Fibroblast of villous mesenchyme (primary cell): ENCODE data around the gene DIPK1C. TPM values are rescaled to one million over a fixed set of nuclear protein-coding genes. Genes with fewer than 3 reads are reported as not detected.
"Not testable (repeated sequence)": the region's sequence is repeated elsewhere in the genome, so short reads cannot be mapped to it uniquely, and the experiment has no call there.

Experiments
- DNase-seq: peaks from one replicate; pipeline ENCODE4 v3.0.0-alpha.2; 2010; ENCODE audit warnings: low read depth
- H3K4me3 ChIP-seq: 2 replicates; pipeline ENCODE4 v1.5.1; 2011; ENCODE audit warnings: low read depth, mild to moderate bottlenecking, low read length
- total RNA-seq: library from RNA; depleted of rRNA; stranded (reverse); fragments of >200 nt; gene quantifications from 2 replicates; pipeline ENCODE4 v1.2.3, GENCODE V29; 2012
- TF ChIP-seq, protein P1 (sequence below): IDR thresholded peaks from 2 replicates; pipeline ENCODE4 v1.5.1; 2012; ENCODE audit warnings: low read depth, mild to moderate bottlenecking, low read length; ENCODE audit not compliant: insufficient read depth

DIPK1C gene
- not detected in 2 replicates for total RNA-seq

DNA sequence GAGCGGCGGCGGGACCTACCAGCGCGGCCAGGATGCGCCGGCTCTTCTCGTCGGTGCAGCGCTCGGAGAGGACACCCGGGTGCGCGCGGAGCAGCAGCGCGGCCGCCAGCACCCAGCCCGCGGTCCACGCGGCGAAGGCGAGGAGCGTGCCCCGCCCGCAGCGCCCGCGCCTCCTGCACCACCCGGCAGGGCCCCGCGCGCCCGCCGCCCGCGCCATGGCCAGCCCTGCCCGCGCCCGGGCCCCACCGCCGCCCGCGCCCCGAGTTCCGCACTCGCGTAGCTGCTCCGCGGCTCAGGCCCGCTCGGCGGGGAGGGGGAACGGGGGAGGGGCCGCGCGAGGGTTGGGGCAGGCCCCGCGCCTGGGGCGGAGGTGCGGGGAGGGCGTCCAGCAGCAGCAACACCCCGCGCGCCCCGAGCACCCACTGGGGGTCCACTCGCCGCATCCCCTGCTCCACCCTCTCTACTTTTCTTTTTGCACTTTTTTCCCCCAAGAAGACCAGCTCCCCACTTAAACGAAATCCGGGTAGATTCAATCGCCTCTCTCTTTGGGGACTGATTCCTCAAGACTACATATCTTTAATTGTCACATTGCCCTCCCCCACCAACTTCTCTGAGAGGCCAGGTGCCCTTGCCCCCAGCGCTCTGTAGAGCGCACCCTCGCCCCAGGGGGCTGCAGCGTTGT lies at the start of gene DIPK1C:
TSS of gene DIPK1C (minus strand) at position 266 of the 682 bp plus-strand sequence. CDS start at position 217, 49 bp downstream.
- TF ChIP-seq, protein P1, sequence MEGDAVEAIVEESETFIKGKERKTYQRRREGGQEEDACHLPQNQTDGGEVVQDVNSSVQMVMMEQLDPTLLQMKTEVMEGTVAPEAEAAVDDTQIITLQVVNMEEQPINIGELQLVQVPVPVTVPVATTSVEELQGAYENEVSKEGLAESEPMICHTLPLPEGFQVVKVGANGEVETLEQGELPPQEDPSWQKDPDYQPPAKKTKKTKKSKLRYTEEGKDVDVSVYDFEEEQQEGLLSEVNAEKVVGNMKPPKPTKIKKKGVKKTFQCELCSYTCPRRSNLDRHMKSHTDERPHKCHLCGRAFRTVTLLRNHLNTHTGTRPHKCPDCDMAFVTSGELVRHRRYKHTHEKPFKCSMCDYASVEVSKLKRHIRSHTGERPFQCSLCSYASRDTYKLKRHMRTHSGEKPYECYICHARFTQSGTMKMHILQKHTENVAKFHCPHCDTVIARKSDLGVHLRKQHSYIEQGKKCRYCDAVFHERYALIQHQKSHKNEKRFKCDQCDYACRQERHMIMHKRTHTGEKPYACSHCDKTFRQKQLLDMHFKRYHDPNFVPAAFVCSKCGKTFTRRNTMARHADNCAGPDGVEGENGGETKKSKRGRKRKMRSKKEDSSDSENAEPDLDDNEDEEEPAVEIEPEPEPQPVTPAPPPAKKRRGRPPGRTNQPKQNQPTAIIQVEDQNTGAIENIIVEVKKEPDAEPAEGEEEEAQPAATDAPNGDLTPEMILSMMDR = no peak
- H3K4me3 ChIP-seq = no peak within 1 kb of the TSS
- no peak for DNase-seq

DNA sequence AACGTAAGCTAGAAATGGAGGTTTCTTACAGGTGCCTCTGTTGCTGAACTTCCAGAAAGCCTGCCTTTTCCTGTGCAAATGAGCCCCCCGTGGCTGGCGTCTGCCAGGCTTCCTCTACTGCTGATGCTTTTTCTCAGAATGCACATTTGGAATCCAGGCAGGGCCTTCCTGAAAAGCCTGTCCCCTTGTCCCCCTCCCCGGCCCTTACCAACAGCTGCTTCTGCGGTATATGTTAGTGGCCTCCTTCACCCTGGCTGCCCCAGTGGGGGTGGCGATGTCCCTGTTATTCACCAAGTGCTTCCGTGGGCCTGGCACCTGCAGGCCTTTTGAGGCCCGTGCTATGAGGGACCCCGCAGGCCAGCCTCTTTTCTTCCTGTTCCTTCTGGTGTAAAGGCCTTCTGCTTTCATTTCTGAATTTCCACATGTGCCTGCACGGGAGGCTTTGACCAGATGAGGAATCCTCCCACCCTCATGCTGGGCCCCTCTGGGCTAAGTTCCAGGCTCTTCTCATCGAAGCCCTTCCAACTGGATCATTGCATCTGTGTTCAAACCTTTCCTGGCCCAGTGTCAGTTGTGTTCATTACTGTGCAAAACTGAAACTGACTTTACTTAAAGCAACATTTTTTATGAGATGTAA lies 49.5 kb upstream of the DIPK1C start:
- peak; percentile 67 for DNase-seq
- TF ChIP-seq, protein P1 = no peak
- H3K4me3 ChIP-seq = no peak overlapping the region

DNA sequence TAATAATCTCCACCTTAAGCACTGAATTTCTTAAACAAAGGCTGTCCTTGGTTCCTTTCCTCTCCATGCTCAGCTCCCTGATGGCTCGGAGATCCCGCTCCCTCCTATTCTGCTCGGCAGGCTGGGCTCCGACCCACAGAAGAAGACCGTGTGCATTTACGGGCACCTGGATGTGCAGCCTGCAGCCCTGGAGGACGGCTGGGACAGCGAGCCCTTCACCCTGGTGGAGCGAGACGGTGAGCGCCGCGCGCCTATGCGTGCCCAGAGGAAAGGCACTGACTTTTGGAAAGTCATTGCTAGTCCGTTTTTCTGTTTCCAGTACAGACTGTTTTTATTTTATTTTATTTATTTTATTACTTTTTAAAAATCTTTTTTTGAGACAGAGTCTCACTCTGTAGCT lies 48.7 kb upstream of the DIPK1C start:
- H3K4me3 ChIP-seq = no peak overlapping the region
- DNase-seq = no peak
- TF ChIP-seq, protein P1 = no peak

DNA sequence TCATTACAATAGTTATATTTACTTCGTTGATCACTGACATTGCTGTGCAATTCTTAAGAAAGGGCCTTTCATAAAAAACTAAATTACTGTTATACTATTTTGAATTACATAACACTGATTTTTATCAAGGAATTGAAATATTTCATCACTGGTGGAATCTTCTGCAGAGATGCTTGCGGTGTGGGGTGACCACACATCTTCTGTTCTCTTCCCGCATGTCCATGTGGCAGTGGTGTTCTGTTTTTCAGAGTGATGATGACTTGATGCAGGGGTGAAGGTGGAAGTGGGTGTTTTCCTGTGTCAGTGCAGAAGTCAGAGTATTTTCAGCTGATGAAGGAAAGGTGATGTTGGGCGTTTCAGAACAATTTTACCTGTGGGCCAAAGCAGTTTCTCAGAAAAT lies 46.0 kb upstream of the DIPK1C start:
- TF ChIP-seq, protein P1 = no peak
- no peak overlapping the region for H3K4me3 ChIP-seq
- DNase-seq = no peak

DNA sequence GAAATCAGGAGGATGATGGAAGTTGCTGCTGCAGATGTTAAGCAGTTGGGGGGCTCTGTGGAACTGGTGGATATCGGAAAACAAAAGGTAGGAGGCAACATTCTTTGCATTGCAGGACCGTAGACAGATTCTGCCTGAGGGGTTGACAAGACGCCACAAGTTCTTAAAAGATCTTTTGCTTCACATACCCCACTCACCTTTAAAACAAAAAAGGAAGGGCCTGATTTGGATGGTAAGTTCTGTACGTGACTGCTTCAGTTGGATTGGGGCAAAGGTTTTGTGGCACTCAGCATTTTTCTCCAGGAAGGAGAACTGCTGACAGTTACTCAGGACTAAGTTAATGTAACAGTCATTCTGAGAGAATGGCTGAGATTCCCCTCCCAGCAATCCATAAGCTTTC lies 44.3 kb upstream of the DIPK1C start:
- H3K4me3 ChIP-seq = no peak overlapping the region
- TF ChIP-seq, protein P1 = no peak
- no peak for DNase-seq

DNA sequence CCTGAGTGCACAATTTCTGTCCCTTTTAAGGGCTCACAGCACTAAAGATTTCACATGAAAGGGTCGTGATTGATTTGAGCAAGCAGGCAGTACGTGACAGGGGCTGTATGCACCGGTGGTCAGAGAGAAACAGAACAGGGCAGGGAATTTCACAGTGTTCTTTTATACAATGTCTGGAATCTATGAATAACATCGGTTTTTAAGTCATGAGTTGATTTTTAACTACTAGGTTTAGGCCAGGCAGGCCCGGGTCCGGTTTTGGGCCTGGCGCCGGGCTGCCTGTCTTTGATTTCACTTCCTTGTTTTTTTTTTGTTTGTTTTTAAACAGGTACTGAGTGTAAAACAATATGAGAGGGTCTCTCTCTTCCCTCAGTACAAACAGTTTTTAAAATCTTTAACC lies 43.7 kb upstream of the DIPK1C start:
- H3K4me3 ChIP-seq, DNase-seq: not testable (repeated sequence)

DNA sequence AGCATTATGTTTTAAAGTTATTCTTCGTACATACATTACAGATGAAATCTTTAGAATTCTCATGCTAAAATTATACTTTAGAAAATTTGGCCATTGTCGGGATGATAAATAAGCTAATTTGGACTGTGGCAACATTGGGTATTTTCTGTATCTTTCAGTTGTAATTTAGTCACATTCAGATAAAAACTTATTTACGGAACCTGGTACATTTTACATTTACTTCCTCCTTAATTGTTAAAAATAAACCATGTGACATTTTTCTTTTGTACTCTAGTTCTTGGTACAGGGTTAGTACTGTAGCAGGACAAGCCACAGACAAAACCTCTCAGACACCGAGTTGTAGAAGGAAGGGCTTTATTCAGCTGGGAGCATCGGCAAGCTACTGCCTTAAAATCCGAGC lies 43.3 kb upstream of the DIPK1C start:
- DNase-seq = no peak
- no peak overlapping the region for H3K4me3 ChIP-seq

More for the DNA sequence above, 43.3 kb upstream of the DIPK1C start:
- TF ChIP-seq, protein P1 = no peak
